IPS-15b (cell line): ENCODE data around the gene OR1N1.

Source experiments
- H3K27me3 ChIP-seq: one replicate; pipeline ENCODE4 v1.6.1; 2013; ENCODE audit warnings: low read length; ENCODE audit not compliant: control insufficient read depth, insufficient read depth
- H3K36me3 ChIP-seq: one replicate; pipeline ENCODE4 v1.6.1; 2013; ENCODE audit warnings: low read length; ENCODE audit not compliant: control insufficient read depth, insufficient read depth
- H3K4me1 ChIP-seq: one replicate; pipeline ENCODE4 v1.6.1; 2013; ENCODE audit warnings: mild to moderate bottlenecking, low read length; ENCODE audit not compliant: control insufficient read depth, insufficient read depth
- H3K4me3 ChIP-seq: one replicate; pipeline ENCODE4 v1.5.1; 2013; ENCODE audit warnings: low read depth, low read length
- H3K9ac ChIP-seq: one replicate; pipeline ENCODE4 v1.6.1; 2013; ENCODE audit warnings: low read depth, mild to moderate bottlenecking, low read length
- H3K9me3 ChIP-seq: one replicate; pipeline ENCODE4 v1.6.1; 2013; ENCODE audit warnings: mild to moderate bottlenecking, low read length; ENCODE audit not compliant: control insufficient read depth, insufficient read depth

OR1N1 gene

GRCh38 chr9:122526602-122527001 is 491 bp downstream of the OR1N1 start:
- Histone ChIP-seq H3K9ac (no peak overlapping the region), H3K4me3 (no peak overlapping the region), H3K36me3 (no peaks in the 10 kb centered on the region), H3K9me3 (no peaks in the 10 kb centered on the region), H3K27me3 (no peaks in the 10 kb centered on the region), H3K4me1 (no peaks in the 10 kb centered on the region)

DNA sequence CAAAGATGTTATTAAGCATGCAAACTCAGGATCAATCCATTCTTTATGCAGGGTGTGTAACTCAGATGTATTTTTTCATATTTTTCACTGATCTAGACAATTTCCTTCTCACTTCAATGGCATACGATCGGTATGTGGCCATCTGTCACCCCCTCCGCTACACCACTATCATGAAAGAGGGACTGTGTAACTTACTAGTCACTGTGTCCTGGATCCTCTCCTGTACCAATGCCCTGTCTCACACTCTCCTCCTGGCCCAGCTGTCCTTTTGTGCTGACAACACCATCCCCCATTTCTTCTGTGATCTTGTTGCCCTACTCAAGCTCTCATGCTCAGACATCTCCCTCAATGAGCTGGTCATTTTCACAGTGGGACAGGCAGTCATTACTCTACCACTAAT is 7.7 kb downstream of the OR1N1 start:
- no peaks in the 10 kb centered on the region for H3K36me3 ChIP-seq
- H3K9ac ChIP-seq = no peak overlapping the region
- no peak overlapping the region for H3K4me3 ChIP-seq
- no peaks in the 10 kb centered on the region for H3K4me1 ChIP-seq
- H3K27me3 ChIP-seq = peaks cover 2% of the 10 kb centered on the region
- no peaks in the 10 kb centered on the region for H3K9me3 ChIP-seq

GRCh38 chr9:122518841-122519240 is 8.3 kb downstream of the OR1N1 start, which contains the start of gene OR1J4:
OR1J4 (plus strand) TSS chr9:122519141; CDS start chr9:122519141, 0 bp downstream.
- Histone ChIP-seq H3K4me3 (no peak within 1 kb of the TSS), H3K9me3 (no peaks in the 10 kb centered on the region), H3K36me3 (no peaks in the 10 kb centered on the region), H3K4me1 (no peaks in the 10 kb centered on the region), H3K27me3 (peaks cover 2% of the 10 kb centered on the region), H3K9ac (no peak within 1 kb of the TSS)

GRCh38 chr9:122518226-122518625 is 8.9 kb downstream of the OR1N1 start:
- H3K36me3 ChIP-seq = no peaks in the 10 kb centered on the region
- H3K27me3 ChIP-seq = peaks cover 2% of the 10 kb centered on the region
- H3K4me1 ChIP-seq = no peaks in the 10 kb centered on the region
- H3K9ac ChIP-seq = no peak overlapping the region
- H3K9me3 ChIP-seq = no peaks in the 10 kb centered on the region
- no peak overlapping the region for H3K4me3 ChIP-seq

DNA sequence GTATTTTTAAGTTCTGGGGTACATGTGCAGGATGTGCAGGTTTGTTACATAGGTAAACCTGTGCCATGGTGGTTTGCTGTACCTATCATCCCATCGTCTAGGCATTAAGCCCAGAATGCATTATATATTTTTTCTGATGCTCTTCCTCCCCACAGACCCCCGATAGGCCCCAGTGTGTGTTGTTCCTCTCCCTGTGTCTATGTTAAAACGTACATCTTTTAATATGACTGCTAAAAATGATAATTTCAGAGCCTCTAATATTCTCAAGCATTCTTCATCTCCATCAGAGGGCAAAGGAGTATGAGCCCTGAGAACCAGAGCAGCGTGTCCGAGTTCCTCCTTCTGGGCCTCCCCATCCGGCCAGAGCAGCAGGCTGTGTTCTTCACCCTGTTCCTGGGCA is 16.6 kb downstream of the OR1N1 start, which contains the start of gene OR1J2:
OR1J2 (plus strand) TSS at position 301 of the 400 bp plus-strand sequence; CDS start at position 301, 0 bp downstream.
- no peaks in the 10 kb centered on the region for H3K27me3 ChIP-seq
- H3K36me3 ChIP-seq = no peaks in the 10 kb centered on the region
- no peaks in the 10 kb centered on the region for H3K4me1 ChIP-seq
- no peak within 1 kb of the TSS for H3K4me3 ChIP-seq
- H3K9ac ChIP-seq = no peak within 1 kb of the TSS
- no peaks in the 10 kb centered on the region for H3K9me3 ChIP-seq

DNA sequence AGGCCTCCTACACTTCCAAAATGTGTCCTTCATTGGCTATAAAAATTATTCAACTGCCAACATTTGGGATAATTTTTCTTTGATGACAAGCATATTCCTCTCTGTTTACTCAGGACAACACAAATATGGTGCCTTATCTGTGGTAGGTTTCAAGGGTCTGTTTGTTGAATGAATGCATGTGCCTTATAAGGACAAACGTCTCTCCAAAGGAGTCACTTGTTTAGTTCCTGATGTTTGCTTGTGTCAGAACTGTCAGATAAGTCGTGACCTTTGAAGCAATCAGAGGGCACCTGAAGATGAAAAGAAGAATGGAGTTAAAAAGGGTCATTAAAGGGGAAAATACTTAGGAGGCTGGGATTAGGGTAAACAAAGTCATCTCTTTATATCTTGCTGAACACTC is 20.1 kb downstream of the OR1N1 start:
- H3K36me3 ChIP-seq = no peaks in the 10 kb centered on the region
- H3K9me3 ChIP-seq = peaks cover 3% of the 10 kb centered on the region
- H3K9ac ChIP-seq = no peak overlapping the region
- no peaks in the 10 kb centered on the region for H3K27me3 ChIP-seq
- H3K4me3 ChIP-seq = no peak overlapping the region
- no peaks in the 10 kb centered on the region for H3K4me1 ChIP-seq

DNA sequence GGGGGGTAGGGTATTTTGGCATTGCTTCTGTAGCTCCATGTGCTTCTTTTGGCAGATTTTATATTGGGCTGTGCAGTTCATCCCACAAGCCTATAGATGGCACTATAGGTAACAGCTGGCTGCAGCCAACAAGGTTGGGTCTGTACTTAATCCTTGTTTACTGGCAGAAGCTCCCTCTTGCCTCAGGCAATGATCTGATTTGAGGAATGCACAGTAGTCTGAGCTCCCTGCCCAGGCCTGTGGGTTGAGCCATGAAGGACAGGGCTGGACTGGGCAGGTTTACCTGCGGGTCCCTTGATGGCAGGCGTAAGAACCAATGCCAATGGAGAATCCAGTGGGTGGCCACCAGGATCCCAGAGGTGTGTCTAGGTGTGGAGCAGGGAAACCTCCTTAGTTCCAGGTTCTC is 28.2 kb downstream of the OR1N1 start:
- H3K36me3 ChIP-seq = no peaks in the 10 kb centered on the region
- no peak overlapping the region for H3K9ac ChIP-seq
- H3K4me3 ChIP-seq = no peak overlapping the region
- H3K9me3 ChIP-seq = no peaks in the 10 kb centered on the region
- no peaks in the 10 kb centered on the region for H3K27me3 ChIP-seq
- no peaks in the 10 kb centered on the region for H3K4me1 ChIP-seq

- no peak overlapping the region for H3K9ac ChIP-seq
- H3K27me3 ChIP-seq = no peaks in the 10 kb centered on the region
Measured at GRCh38 chr9:122479062-122479461, 48.0 kb downstream of the OR1N1 start.

GRCh38 chr9:122477826-122478225 is 49.3 kb downstream of the OR1N1 start, which contains the start of gene OR1J1:
OR1J1 (minus strand) TSS chr9:122477926; CDS start chr9:122477926, 0 bp downstream.
- Histone ChIP-seq H3K4me3 (no peak within 1 kb of the TSS), H3K4me1 (no peaks in the 10 kb centered on the region), H3K27me3 (no peaks in the 10 kb centered on the region), H3K9ac (no peak within 1 kb of the TSS), H3K9me3 (no peaks in the 10 kb centered on the region), H3K36me3 (no peaks in the 10 kb centered on the region)

More at GRCh38 chr9:122479062-122479461, 48.0 kb downstream of the OR1N1 start:
- H3K4me3 ChIP-seq = no peak overlapping the region
- no peaks in the 10 kb centered on the region for H3K9me3 ChIP-seq
- H3K4me1 ChIP-seq = no peaks in the 10 kb centered on the region
- no peaks in the 10 kb centered on the region for H3K36me3 ChIP-seq

DNA sequence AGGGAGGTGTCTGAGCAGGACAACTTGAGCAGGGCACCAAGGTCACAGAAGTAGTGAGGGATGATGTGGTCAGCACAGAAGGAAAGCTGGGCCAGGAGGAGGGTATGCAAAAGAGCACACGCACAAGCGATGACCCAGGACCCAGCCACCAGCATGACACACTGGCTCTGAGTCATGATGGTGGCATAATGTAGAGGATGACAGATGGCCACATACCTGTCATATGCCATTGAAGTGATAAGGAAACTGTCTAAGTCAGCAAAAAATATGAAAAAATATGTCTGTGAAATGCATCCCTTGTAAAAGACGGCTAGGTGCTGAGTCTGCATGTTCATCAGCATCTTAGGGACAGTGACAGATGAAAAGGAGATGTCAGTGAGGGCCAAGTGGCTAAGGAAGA is 49.7 kb downstream of the OR1N1 start:
- Histone ChIP-seq H3K27me3 (no peaks in the 10 kb centered on the region), H3K9me3 (no peaks in the 10 kb centered on the region), H3K4me3 (no peak overlapping the region), H3K9ac (no peak overlapping the region), H3K36me3 (no peaks in the 10 kb centered on the region), H3K4me1 (no peaks in the 10 kb centered on the region)
